T-helper 22 cell (primary cell): ENCODE results near the gene LZIC.
"Not testable (repeated sequence)": the region's sequence is repeated elsewhere in the genome, so short reads cannot be mapped to it uniquely, and the experiment has no call there.

Experiments
- DNase-seq: peaks from one replicate; pipeline ENCODE4 v3.0.0-alpha.2; 2020; ENCODE audit warnings: low read depth

Gene LZIC

DNA sequence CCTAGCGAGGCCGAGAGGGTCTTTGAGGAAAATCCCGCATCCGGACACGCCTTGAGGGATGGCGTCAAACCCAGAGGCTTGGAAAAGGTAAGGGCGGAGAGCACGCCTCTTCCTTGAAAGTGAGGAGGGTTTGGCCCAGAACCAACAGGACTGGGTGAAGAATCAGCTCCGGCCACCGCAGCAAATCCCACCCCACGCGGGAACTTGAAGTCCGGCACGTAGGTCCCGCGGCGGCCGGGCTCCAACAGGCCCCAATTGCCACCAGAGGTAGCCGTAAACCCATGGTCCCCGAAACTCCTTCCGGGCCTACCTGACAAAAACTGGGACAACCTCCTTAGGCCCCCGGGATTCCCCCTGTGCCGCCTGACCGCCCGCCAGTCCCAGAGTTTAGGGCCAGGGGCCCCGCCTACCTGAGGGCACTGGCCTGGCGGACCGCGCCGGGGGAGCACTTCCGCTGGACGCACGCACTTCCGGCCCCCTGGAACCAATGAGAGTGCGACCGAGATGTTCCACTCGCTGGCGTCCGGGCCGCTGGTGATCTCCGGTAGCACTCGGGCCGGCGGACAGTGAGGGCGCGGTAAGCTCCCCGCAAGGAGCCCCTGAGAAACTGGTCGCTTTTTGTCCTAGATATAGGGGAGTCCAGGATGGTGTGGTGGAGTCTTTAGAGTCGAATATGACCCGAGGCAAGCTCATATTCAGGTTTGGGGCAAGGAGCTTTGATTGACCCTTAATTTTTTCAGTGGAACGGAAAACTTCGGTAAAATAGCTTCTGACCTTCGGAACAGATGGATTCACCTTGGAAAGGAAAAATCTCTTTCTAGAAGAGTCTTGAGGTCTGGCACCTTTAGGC lies at the start of gene LZIC, which contains the start of gene NMNAT1:
LZIC (minus strand) TSS at position 453 of the 850 bp plus-strand sequence. CDS start 6,772 bp downstream, outside the sequence.
NMNAT1 (plus strand) TSS at position 537 of the 850 bp plus-strand sequence. CDS start 28,599 bp downstream, outside the sequence.
- peak; percentile 74 for DNase-seq

DNA sequence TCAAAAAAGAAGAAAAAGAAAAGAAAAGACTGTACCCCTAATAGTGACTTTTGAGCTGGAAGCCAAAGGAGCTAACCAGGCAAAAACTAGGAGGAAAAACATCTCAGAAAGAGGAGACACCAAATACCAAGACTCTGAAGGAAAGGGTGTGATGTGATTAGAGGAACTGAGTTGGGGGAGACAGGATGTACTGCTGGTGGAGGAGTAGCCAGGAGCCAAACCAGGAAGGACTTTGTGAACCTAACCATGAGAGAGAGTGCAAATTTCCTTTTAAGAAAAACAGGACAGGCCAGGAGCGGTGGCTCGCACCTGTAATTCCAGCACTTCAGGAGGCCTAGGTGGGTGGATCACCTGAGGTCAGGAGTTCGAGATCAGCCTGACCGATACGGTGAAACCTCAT lies 49.7 kb upstream of the LZIC start:
- no peak for DNase-seq

DNA sequence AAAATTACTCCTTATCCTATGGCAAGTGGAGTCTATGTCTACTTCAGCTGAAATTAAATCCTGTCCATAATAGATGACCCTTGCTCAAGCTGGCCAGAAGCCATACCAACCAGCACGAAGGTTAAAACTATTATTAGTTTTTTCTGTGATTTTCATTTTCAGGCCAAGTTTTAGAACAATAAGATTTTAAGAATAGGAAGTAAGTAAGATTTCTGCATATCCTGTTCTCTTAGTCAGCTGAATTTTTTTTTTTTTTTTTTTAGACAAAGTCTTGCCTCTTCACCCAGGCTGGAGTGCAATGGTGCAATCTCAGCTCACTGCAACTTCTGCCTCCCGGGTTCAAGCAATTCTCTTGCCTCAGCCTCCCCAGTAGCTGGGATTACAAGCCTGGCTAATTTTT lies 47.8 kb upstream of the LZIC start:
- DNase-seq = no peak

DNA sequence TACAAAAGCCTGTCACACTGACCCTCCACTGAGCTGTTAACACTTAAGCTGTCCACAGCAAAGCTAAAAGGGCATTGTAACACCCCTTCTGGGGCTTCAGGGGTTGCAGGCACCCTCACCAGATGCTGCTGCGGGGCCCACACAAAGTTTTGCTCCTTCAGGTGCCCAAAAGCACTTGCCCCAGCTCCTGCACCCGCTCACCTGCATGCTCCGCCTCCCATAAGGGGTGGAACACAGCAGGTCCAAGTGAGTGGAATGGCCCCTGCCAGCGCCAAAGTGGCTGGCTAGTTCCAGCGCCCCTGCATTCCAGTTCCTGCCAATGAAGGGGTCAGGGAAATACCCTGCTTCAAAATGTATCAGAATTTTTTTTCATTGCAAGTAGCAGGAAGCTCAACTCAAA lies 46.6 kb upstream of the LZIC start:
- no peak for DNase-seq

DNA sequence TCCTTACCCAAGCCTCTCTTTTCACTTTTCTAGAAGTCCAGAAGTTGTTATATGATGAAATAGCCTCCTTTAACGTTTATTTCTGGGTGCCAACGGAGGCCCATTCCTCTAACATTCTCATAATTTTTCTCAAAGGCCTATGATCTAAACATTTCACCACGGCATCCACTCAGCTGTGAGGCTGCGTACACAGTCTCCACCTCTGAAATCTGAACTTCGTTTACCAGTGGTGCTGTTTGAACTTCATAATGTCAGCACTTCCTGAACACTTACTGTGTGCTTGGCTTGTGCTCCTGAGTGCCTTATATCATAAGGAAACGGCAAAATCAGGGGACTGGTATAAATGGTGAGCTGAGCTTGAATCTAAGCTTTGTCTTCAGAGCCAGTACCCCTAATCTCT lies 41.8 kb upstream of the LZIC start:
- DNase-seq = no peak

DNA sequence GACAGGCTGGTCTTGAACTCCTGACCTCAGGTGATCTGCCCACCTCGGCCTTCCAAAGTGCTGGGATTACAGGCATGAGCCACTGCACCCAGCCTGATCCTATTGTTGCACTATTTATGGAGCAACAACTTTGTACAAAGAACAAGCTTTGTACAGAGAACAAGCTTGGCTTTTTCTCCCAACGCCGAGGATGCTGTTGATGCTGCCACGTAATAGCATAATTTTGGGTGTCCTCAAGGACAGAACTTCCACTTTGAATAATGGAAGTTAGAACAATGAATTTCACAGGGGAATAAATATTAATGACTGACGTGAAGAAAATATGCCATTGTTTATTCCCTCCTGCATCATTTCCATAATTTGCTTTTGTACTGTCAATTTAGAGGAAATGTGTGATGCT lies 41.1 kb upstream of the LZIC start:
- no peak for DNase-seq

DNA sequence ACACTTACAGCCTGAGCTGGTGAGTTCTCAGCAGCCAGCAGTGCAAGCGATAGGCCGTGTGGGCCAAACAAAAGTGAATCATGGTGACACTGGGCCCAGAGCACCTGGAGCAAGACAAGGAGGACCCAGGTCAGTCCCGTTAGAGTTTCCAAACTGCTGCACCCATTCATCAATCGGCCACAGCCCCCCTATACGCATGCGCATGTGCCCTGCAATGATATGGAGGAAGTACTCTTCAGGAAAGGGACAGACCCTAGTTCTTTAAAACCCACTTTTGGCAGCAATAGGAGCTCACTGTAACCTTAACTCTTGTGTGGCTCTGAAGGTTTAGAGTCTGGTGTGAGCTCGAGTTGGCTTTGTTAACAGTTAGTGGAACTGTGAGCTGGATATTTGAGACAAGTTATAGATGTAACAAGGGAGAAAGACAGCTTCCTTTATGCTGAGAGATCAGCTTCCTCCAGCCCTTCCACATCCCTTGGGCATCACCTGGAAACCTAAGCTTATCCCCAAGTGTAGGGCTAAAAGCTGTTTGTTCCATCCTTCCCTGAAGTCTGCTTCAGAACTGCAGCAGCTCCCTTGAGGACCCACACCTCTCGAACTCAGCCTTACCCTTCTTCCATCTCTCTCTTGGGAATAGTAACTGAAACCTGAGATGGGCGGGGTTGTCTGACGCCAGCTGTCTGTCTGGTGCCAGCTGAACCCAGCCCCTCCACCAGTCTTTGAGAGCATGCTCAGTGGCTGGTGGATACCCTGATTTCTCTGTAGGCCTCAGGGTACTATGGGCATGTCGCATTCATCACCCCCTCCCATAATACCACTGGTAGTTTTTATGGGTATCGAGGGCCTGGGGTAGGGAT lies 17.7 kb upstream of the LZIC start:
- DNase-seq = no peak

DNA sequence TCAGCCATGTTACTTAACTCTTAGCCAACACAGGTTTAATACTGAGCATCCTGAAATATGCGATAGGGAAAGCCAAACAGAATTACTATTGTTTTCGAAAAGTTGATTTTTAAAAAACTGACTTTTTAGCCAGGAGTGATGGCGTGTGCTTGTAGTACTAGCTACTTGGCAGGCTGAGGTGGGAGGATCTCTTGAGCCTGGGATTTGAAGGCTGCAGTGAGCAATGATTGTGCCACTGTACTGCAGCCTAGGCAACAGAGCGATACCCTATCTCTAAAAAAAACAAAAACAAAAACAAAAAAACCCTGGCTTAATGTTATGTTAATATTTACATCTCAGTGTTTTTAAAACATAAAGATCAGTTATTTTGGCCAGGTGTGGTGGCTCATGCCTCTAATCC lies 16.8 kb upstream of the LZIC start:
- no peak for DNase-seq

DNA sequence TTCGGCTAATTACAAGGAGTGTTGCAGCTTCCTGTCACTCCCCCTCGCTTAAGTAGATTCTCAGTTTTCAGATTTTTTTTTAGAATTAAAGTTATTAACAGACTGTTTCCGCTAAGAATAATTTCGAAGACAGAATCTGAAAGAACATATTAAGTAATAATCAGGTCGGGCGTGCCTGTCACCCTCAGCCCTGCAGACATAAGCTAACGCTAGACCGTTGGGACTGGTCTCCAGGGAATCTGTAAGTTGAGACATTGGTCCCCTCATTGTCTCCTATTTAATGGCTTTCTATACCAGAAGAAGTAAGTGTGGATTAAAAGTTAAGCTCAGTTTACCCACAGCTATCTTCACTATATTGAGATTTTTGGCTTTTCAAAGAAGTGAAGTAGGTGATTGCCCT lies 14.5 kb upstream of the LZIC start:
- no peak for DNase-seq

DNA sequence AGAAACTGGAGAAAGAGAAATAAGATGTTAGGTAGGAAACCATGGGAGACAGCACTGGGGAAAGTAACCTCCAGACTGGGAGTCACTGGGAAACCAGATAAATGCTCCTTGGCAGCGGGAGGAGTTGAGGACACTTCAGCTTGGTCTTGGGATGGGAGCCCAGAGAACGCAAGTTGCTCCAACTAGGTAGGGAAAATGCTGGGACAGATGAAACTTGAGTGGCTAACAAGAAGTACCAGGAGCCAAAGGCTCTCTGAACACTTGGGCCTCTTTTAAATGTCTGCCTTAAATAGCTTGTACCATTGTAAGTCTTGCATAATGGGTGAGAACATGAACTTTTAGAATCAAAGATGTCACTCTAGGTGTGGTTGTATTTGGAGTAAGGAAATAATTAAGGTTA lies 3.1 kb upstream of the LZIC start:
- no peak for DNase-seq

DNA sequence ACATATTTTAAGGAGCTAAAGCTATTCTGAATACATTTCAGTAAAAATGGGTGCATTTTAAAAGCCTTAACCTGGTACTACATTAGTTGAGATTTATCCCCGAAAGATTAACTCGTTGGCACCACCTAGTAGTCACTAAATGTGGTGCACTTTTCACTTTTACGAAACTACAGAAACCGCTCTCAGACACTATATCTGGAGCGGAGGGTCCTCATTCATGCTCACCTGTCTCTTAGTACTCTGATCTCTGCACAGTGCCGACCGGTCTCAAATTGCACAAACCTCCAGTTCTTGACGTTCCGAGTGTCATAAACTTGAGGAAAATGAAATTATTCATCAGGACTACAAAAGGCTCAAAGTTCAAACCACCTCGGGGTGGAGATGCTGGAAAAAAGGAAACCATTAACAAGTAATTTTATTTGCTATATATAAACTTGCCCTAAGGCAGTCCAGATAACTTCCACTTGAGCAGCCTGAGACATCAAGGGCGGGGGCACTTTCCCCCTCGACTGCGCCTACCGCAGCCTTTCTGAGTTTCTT lies 722 bp downstream of the LZIC start:
- no peak for DNase-seq

DNA sequence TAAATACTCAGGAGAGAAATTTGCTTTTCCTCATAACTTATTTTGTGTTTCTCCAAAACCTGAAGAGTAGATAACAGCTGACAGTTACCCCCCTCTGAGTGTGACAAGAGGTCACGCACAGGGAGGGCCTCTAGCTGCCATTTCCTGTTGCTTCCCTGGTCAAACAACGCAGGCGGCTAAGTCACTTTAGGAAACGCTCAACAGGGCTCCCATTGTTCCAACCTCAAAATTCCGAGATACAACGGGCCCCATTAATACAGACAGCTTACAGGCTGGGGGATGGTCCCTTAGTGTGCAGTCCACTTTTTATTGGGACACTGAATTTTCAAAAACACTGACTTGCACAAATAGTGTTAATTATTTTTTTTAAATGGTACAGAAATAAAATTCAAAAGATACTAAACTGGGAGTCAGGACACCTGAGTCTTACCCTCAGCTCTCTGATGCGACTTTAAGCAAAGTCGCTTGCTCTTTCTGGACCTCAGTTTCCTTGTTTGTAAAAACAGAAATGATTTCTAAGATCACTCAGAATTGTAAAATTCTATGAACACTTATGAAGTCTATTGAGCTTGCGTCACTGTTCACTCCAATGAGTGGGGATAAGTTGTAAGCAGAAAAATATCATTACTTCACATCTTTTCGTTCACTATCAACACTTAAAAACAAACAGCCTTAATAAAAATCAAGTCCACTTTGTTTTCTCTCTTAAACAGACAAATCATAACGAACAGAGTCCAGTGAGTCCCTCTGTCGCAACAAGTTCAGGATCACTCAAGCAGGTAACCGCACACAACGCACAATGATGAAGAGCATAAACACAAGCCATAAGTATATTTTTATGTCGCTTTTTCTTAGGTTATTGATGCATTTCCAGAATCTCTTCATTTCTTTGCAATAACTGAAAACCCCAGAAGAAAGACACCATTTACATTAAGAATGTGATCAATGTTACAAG lies 13.5 kb downstream of the LZIC start:
- DNase-seq = no peak

DNA sequence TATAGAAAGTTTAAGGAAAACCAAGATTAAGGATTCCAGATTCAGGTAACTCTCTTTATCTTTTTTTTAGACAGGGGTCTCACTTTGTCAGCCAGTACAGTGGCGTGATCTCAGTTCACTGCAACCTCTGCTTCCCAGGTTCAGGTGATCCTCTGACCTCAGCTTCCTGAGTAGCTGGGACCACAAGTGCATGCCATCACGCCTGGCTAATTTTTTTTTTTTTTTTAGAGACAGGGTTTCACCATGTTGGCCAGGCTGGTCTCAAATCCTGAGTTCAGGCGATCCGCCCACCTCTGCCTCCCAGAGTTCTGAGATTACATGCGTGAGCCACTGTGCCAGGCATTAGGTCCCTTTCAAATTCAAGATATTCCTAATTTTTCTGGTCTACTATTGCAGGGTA lies 15.9 kb downstream of the LZIC start:
- DNase-seq = no peak

DNA sequence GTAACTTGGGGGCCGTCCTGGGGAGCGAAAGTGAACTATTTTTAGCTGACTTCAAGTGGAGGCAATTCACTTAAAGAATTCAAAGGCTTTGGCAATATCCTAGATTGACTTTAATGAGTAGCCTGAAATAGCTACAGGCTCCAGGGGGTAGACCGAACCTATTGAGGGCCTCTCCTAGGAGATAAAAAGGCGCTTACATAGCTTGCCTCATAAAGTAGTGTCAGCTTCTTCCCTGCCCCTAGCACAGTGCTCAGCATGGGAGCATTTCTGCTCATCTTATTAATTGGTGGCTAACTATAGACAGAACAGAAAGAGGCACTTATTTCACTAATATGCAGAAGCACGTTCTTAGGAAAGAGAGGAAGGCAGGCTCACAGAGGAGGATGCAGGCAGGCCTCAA lies 20.8 kb downstream of the LZIC start:
- no peak for DNase-seq

DNA sequence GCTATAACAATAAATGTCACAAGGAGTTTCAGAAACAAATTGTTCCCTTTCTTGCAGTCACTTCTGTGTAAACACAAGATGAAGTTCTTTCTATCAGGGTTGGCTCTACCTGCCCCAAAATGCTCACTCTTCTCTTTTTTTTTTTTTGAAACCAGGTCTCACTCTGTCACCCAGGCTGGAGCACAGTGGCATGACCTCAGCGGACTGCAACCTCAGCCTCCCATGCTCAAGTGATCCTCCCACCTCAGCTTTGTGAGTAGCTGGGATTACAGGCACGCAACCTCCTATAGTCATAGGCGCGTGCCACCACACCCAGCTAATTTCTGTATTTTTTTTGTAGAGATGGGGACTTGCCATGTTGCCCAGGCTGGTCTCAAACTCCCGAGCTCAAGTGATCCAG lies 22.6 kb downstream of the LZIC start:
- no peak for DNase-seq

DNA sequence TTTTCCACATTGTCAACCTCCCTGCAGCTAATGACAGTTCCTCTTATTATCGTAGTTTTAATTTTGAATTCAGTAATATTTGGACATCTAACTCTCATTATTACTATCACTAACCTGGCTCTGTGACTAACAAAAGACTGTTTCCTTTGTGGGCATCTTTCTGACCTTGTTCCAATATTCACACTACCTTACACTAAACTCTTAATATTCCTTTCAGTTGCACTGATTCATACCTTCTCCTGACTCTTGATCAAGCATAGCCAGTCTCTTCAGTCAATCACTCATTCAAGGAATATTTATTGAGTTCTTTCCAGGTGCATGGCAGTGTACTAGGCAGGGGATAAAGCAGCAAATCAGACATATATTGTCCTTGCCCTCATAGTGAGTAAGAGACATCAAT lies 25.3 kb downstream of the LZIC start:
- DNase-seq = no peak

DNA sequence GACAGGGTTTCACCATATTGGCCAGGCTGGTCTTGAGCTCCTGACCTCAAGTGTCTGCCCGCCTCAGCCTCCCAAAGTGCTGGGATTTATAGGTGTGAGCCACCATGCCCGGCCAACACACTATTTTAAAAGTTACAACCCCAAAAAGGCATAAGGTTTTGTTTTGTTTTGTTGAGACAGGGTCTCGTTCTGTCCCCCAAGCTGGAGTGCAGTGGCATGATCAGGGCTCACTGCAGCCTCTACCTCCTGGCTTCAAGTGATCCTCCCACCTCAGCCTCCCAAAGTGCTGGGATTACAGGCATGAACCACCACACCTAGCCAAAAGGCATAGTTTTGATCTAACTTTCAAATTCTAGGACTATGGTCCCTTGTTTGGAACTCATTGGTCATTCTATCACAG lies 25.7 kb downstream of the LZIC start:
- not testable (repeated sequence) for DNase-seq

DNA sequence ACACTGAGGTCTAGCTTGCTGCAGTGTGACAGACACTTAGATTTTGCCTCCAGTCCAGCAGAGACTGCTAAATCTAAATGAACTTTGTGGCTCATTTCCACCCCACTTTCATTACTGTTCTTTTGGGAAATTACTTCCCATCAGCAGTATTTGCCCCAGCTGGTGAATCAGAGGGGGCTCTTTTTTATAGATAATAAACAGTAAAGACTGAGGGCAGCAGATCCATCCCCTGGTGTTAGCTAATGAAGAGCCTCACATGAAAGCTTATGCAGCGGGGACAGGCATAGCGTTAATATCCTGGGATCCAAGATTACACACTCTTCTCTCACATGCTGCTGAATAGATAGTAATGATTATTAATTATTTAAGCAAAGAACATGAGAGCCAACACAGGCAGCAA lies 26.7 kb downstream of the LZIC start:
- DNase-seq = no peak

DNA sequence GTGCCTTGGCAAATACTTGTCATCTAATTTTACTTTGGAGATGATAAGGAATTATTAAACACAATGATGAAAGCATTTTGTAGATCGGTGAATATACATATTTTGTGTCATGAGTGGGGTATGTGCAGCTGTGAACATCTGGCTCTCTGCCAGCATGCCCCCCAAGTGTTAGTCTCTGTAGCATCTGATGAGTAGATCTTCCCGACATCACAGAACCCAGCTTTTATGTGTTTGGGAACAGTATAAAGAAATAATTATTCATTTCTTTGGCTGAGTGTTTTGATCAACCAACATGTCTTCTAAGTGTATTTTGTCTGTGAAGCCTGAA lies 28.6 kb downstream of the LZIC start:
- no peak for DNase-seq

DNA sequence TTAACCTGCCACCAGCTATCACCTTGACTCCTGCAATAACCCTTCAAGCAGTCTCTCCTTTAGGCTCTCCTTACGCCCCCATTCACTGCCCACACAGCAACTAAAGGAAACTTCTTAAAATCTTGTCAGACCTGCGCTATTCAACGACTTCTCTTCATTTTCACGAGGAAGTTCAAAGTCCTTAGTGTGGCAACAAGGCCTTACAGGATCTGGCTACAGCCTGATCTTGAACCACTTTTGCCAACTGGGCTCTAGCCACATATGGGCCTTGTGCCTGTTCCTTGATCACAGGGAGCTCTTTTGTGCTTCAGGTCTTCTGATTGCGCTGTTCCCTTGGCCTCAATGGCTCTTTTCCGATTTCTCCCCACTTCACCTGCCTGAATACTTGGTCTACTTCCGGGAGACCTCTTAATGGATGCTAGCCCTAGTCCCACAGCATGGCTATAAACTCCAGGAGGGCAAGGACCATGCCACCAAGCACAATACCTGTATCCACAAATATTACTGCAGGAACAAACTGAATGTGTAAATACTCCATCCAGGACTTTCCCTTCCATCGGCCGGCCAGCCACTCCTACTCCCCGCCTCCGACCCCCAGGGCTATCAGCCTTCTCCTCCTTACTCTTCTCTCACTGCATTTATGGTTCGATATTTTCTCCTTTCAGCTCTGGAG lies 30.8 kb downstream of the LZIC start:
- DNase-seq = no peak
